HL-60 (cell line): Measurements from ENCODE around the gene FNDC3B.

Experiments used
- DNase-seq, 2 experiments: peaks; one replicate each; pipeline ENCODE4 v3.0.0-alpha.2; 2010 to 2020; ENCODE audit warnings: low read depth in 1 of 2, low spot score in 1 of 2
- H3K27ac ChIP-seq: fragments of 250-450 bp; sonication (Bioruptor Pico); replicated peaks from 2 replicates; pipeline ENCODE4 v1.5.1; 2020; ENCODE audit warnings: mild to moderate bottlenecking, moderate library complexity
- H3K27me3 ChIP-seq: fragments of 250-450 bp; sonication (Bioruptor Pico); 2 replicates; pipeline ENCODE4 v1.5.1; 2021; ENCODE audit warnings: mild to moderate bottlenecking, moderate library complexity; ENCODE audit not compliant: insufficient read depth, poor library complexity, severe bottlenecking
- H3K4me3 ChIP-seq: replicated peaks from 2 replicates; pipeline ENCODE4 v1.5.1; 2011; ENCODE audit warnings: mild to moderate bottlenecking, control low read depth, low read length; ENCODE audit not compliant: insufficient read depth
- GABPA ChIP-seq: IDR thresholded peaks from 2 replicates; pipeline ENCODE4 v1.6.1; 2012; ENCODE audit warnings: low read depth
- POLR2AphosphoS5 ChIP-seq: IDR thresholded peaks from 2 replicates; pipeline ENCODE4 v1.6.1; 2012; ENCODE audit warnings: low read depth
- REST ChIP-seq: IDR thresholded peaks from 2 replicates; pipeline ENCODE4 v1.6.1; 2012; ENCODE audit warnings: low read depth; ENCODE audit not compliant: insufficient replicate concordance
- SPI1 ChIP-seq: IDR thresholded peaks from 2 replicates; pipeline ENCODE4 v1.6.1; 2012; ENCODE audit warnings: low read depth, mild to moderate bottlenecking, borderline replicate concordance
- TF ChIP-seq, protein P1 (sequence below): IDR thresholded peaks from one replicate; pipeline ENCODE4 v1.5.1; 2011; ENCODE audit warnings: low read length, control low read depth, inconsistent platforms; ENCODE audit not compliant: insufficient read depth

The FNDC3B gene

DNA sequence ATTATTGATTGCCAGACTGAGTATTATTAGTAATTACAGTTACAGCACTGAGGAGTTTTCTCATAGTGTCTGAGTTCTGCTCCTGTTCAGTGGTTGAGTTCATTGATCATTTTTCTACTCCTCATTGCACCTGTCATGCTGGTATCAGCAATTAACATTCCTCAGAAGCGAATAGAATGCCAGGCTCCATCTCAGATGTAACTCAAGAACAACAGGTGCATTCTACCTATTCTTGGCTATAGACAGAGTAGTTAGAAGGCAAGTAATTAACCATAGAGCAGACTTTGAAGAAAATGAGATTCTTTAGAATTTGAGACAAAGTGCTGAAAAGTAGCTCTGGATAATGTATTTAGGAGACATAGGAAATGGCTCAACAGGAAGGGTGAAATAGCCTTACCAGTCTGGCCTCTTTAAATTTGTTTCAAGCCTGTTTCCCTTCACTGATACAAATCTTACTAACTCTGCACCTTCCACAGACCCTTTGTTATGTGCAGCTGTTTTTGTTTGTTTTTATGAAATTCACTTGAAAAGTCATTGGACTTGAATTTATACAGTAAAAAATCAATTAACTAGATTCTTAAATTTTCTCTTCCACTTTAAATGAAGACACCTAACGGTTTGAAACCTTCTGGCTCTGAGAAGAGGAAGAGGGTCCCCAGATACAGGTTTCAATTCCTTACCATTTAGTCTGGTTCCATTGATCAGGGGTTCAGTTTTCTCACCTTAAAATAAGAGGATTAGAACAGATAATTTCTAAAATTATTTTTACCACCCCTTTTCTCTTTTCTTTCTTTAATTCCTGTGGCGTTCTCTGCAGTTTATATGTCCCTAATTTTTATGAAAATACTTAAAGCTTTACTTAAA is 109.6 kb downstream of the FNDC3B start:
- H3K4me3 ChIP-seq, result no peak overlapping the region
- no peaks in the 10 kb centered on the region for H3K27me3 ChIP-seq
- TF ChIP-seq POLR2AphosphoS5, result no peak
- no peak for DNase-seq
- H3K27ac ChIP-seq, result peak overlapping the region; percentile 30

GRCh38 chr3:172150268-172150667 is 110.9 kb downstream of the FNDC3B start:
- no peak overlapping the region for H3K27ac ChIP-seq
- TF ChIP-seq, protein P1, sequence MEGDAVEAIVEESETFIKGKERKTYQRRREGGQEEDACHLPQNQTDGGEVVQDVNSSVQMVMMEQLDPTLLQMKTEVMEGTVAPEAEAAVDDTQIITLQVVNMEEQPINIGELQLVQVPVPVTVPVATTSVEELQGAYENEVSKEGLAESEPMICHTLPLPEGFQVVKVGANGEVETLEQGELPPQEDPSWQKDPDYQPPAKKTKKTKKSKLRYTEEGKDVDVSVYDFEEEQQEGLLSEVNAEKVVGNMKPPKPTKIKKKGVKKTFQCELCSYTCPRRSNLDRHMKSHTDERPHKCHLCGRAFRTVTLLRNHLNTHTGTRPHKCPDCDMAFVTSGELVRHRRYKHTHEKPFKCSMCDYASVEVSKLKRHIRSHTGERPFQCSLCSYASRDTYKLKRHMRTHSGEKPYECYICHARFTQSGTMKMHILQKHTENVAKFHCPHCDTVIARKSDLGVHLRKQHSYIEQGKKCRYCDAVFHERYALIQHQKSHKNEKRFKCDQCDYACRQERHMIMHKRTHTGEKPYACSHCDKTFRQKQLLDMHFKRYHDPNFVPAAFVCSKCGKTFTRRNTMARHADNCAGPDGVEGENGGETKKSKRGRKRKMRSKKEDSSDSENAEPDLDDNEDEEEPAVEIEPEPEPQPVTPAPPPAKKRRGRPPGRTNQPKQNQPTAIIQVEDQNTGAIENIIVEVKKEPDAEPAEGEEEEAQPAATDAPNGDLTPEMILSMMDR, result no peak
- TF ChIP-seq SPI1 (no peak), POLR2AphosphoS5 (no peak), REST (no peak), GABPA (no peak)
- no peak for DNase-seq

DNA sequence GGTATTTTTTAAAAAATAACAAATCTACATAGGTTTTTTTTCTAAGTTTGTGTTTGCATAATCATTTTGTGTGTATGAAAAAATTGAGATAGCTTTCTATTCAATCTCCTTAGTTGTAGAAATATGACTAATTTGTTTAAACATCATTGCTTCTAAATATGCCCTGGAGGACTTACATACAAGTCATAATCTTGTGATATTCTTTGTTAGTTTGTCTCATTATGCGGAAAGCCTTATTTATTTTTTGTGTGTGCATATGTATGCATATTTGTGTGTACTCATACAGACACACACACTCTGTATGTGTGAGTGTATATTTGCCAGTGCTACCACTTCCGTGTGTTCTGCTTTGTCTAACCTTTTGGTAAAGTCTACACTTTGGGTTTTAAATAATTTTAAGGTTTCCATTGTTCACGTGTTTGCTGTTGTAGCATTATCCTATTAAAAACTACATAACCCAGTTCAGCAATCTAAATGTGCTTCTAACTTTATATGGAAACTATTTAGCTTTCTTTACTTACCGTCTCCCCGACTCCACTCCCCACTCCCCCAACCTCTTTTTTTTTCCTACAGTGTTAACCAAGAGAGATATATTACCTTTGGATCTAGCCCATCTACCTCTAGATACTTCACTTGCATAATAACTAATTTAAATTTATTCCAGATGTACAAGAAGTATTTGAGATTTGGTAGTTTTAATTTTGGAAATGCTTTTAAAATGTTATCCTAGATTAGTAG is 111.7 kb downstream of the FNDC3B start:
- Histone ChIP-seq H3K27ac (peak overlapping the region; percentile 31), H3K27me3 (no peaks in the 10 kb centered on the region), H3K4me3 (no peak overlapping the region)
- DNase-seq, result no peak
- TF ChIP-seq, protein P1, result no peak
- no peak for TF ChIP-seq GABPA
- TF ChIP-seq SPI1, result no peak

More at GRCh38 chr3:172150268-172150667, 110.9 kb downstream of the FNDC3B start:
- H3K4me3 ChIP-seq, result no peak overlapping the region
- H3K27me3 ChIP-seq, result no peaks in the 10 kb centered on the region

- Histone ChIP-seq H3K27me3 (no peaks in the 10 kb centered on the region), H3K27ac (peak overlapping the region; percentile 31), H3K4me3 (no peak overlapping the region)
- TF ChIP-seq SPI1 (no peak), GABPA (no peak), POLR2AphosphoS5 (no peak), REST (no peak)
- TF ChIP-seq, protein P1, result no peak
- no peak for DNase-seq
Observed at GRCh38 chr3:172151651-172152649, 112.6 kb downstream of the FNDC3B start.
